RWPE2 (cell line): ENCODE results near the gene ILKAP.
A peak's percentile ranks its signal among the peaks of the same experiment; 100 is the strongest.

ENCODE experiments used
- ATAC-seq: fragments of 200-7000 bp; cut with Tn5 transposase; 3 replicates; pipeline ENCODE4 v1.9.1; 2021; ENCODE audit warnings: low read depth
- DNase-seq: peaks from one replicate; pipeline ENCODE4 v3.0.0-alpha.2; 2020; ENCODE audit warnings: low spot score
- H3K27ac ChIP-seq: fragments of 450-650 bp; 2 replicates; pipeline ENCODE4 v1.5.1; 2017; ENCODE audit warnings: mild to moderate bottlenecking; ENCODE audit not compliant: poor library complexity, severe bottlenecking
- H3K27me3 ChIP-seq: fragments of 250-450 bp; sonication (Bioruptor Pico); 2 replicates; pipeline ENCODE4 v1.5.1; 2021; ENCODE audit warnings: mild to moderate bottlenecking, moderate library complexity; ENCODE audit not compliant: insufficient read depth, poor library complexity, severe bottlenecking
- H3K36me3 ChIP-seq: fragments of 250-450 bp; sonication (Bioruptor Pico); 2 replicates; pipeline ENCODE4 v1.5.1; 2020; ENCODE audit warnings: low read depth, mild to moderate bottlenecking, moderate library complexity
- H3K4me1 ChIP-seq: fragments of 250-450 bp; sonication (Bioruptor Pico); 2 replicates; pipeline ENCODE4 v1.5.1; 2021; ENCODE audit warnings: mild to moderate bottlenecking, moderate library complexity; ENCODE audit not compliant: insufficient read depth, poor library complexity, severe bottlenecking
- H3K4me3 ChIP-seq: fragments of 250-450 bp; sonication (Bioruptor Pico); 2 replicates; pipeline ENCODE4 v1.5.1; 2021; ENCODE audit warnings: mild to moderate bottlenecking, moderate library complexity; ENCODE audit not compliant: severe bottlenecking
- H3K9me3 ChIP-seq: fragments of 250-450 bp; sonication (Bioruptor Pico); 2 replicates; pipeline ENCODE4 v1.5.1; 2021; ENCODE audit warnings: mild to moderate bottlenecking, moderate library complexity; ENCODE audit not compliant: severe bottlenecking
- CTCF ChIP-seq: fragments of 450-650 bp; IDR thresholded peaks from one replicate; pipeline ENCODE4 v1.5.1; 2017; ENCODE audit warnings: mild to moderate bottlenecking, moderate library complexity; ENCODE audit not compliant: poor library complexity, severe bottlenecking

ILKAP gene

GRCh38 chr2:238243496-238244076 lies 40.1 kb upstream of the ILKAP start:
- ATAC-seq (no peak), DNase-seq (peak; percentile 33)
- no peak overlapping the region for H3K27ac ChIP-seq

GRCh38 chr2:238242731-238243495 lies 39.4 kb upstream of the ILKAP start:
- Histone ChIP-seq H3K27ac (no peak overlapping the region), H3K27me3 (peaks cover 3% of the 10 kb centered on the region), H3K36me3 (peaks cover 16% of the 10 kb centered on the region; the same call in 1 of the 2 replicates), H3K4me1 (no peaks in the 10 kb centered on the region), H3K9me3 (no peaks in the 10 kb centered on the region), H3K4me3 (no peak overlapping the region)
- TF ChIP-seq CTCF = no peak
- ATAC-seq = no peak
- DNase-seq = no peak

More at GRCh38 chr2:238243496-238244076, 40.1 kb upstream of the ILKAP start:
- Histone ChIP-seq H3K4me1 (no peaks in the 10 kb centered on the region), H3K9me3 (no peaks in the 10 kb centered on the region), H3K4me3 (no peak overlapping the region), H3K27me3 (peaks cover 3% of the 10 kb centered on the region), H3K36me3 (peaks cover 16% of the 10 kb centered on the region; the same call in 1 of the 2 replicates)
- no peak for TF ChIP-seq CTCF

DNA sequence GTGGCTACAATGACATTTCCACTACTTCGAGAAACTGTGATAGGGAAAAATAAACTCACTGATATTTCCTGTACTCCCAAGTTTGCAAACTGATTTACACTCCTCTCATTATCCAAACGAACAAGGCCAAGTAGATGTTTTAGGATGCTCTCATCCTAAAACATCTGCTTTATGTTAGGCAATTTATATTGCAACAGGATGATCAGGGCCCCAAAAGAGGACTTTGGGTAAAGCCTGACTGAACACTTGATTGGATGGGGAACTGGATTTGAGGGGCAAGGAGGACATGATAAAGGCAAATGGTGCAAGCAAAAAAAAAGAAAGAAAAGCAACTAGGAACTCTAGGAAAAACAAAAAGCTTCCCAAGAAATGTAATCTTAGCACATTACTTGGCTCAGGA lies 38.5 kb upstream of the ILKAP start:
- no peak for TF ChIP-seq CTCF
- Histone ChIP-seq H3K36me3 (peaks cover 16% of the 10 kb centered on the region; the same call in 1 of the 2 replicates), H3K4me1 (no peaks in the 10 kb centered on the region), H3K27me3 (peaks cover 3% of the 10 kb centered on the region), H3K9me3 (no peaks in the 10 kb centered on the region), H3K27ac (no peak overlapping the region), H3K4me3 (no peak overlapping the region)
- DNase-seq = no peak
- ATAC-seq = no peak

DNA sequence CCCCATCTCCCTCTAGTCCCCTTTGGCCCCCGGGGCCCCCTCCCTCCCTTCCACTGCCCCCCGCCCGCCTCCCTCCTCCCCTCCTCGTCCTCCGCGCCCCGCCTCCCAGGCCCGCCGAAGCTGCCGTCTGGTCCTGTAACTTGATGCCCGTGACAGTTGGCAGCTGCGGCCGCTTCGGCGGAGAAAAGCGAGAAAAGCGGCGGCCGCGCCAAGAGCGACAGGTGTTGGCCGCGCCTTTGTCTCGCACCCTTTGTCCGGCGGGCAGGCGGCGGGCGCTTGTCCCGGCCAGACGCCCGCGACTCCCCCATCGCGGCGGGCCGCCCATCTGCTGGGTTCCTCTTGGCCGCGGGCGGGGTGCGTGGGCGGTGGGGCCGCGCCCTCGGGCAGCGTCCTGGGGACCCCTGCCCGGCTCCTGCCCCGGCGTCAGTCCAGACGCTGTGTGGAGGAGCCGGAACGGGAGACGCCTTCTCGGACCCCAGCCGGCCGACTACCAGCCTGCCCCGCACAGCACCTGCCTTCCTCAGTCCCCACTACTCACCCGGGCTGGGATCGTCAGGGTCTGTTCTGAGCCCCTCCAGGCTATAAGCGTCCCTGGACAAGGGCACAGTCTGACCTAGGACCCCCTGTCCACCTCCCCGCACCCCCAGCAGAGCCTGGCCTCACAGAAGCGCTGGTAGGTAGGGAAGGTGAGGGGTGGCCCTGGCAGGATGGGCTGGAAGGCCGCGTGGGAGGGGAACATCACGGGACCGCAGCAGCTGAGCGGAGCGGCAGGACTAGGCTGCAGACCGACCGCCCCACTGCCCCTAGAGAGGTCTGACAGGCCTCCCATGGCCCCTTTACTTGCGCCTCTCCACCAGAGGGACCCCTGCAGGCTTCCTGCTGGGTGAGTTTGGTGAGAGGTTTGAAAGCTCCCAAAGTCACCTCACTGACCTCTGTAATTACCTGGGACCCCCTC lies 37.5 kb upstream of the ILKAP start:
- TF ChIP-seq CTCF = no peak
- Histone ChIP-seq H3K36me3 (peaks cover 11% of the 10 kb centered on the region; the same call in 1 of the 2 replicates), H3K27me3 (peaks cover 3% of the 10 kb centered on the region), H3K4me1 (no peaks in the 10 kb centered on the region), H3K9me3 (no peaks in the 10 kb centered on the region), H3K27ac (no peak overlapping the region), H3K4me3 (no peak overlapping the region)
- DNase-seq (no peak), ATAC-seq (peak; percentile 39)
